Skeletal muscle satellite cell (primary cell): Measurements from ENCODE around the gene EP300. TPM values are rescaled to one million over a fixed set of nuclear protein-coding genes. Genes with fewer than 3 reads are reported as not detected.

ENCODE experiments used
- H3K27me3 ChIP-seq: 2 replicates; pipeline ENCODE4 v1.7.0; 2013; ENCODE audit warnings: low read length; ENCODE audit not compliant: control insufficient read depth, insufficient read depth
- H3K36me3 ChIP-seq: 2 replicates; pipeline ENCODE4 v1.7.0; 2013; ENCODE audit warnings: mild to moderate bottlenecking, control low read depth, low read length; ENCODE audit not compliant: insufficient read depth
- H3K4me1 ChIP-seq: 2 replicates; pipeline ENCODE4 v1.7.0; 2013; ENCODE audit warnings: low read length; ENCODE audit not compliant: control insufficient read depth, insufficient read depth
- H3K4me2 ChIP-seq: 2 replicates; pipeline ENCODE4 v1.7.0; 2013; ENCODE audit warnings: mild to moderate bottlenecking, low read length
- H3K4me3 ChIP-seq: 2 replicates; pipeline ENCODE4 v1.7.0; 2013; ENCODE audit warnings: low read length
- H3K9ac ChIP-seq: 2 replicates; pipeline ENCODE4 v1.7.0; 2013; ENCODE audit warnings: mild to moderate bottlenecking, low read depth, low read length, moderate library complexity
- H3K9me3 ChIP-seq: replicated peaks from 2 replicates; pipeline ENCODE4 v1.7.0; 2013; ENCODE audit warnings: mild to moderate bottlenecking, control low read depth, low read length
- small RNA-seq: library from RNA; depleted of rRNA; stranded (forward); fragments of <200 nt; gene quantifications from one replicate; pipeline ENCODE3, GENCODE V24; 2012

EP300 gene

DNA sequence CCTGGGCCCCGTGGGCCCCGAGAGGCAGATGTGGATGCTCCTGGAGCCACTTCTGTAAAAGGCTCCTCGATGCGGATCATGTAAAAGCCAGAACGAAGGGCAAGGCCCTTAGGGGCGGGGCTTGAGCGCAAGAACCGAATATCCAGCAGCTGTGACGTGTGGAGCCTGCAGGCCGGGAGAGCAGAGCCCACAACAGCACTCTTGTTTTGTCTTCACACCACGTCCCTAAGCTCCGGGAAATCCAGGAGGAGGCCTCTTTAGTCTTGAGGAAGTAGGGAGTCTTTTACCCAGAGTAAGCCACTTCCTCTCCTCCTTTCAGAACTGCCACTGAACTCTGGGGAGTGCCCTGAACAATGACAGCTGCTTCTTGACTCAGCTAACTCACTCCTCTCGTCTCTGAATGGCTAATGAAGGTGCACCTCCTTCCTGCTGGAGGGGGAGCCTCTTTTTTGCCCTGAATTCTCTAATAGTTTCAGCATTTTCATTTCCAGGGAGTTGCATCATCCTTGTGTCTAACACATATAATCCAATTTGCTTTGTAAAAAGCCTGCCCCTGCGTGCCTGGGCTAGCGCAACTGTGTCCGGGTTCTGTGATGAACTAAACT is 125.3 kb downstream of the EP300 start:
- H3K4me2 ChIP-seq, result peak overlapping the region; percentile 74
- H3K4me3 ChIP-seq, result peak overlapping the region; percentile 35
- H3K36me3 ChIP-seq, result peaks cover 27% of the 10 kb centered on the region
- H3K9ac ChIP-seq, result peak overlapping the region; percentile 65
- no peaks in the 10 kb centered on the region for H3K27me3 ChIP-seq
- peaks cover 16% of the 10 kb centered on the region for H3K4me1 ChIP-seq
- H3K9me3 ChIP-seq, result no peaks in the 10 kb centered on the region

DNA sequence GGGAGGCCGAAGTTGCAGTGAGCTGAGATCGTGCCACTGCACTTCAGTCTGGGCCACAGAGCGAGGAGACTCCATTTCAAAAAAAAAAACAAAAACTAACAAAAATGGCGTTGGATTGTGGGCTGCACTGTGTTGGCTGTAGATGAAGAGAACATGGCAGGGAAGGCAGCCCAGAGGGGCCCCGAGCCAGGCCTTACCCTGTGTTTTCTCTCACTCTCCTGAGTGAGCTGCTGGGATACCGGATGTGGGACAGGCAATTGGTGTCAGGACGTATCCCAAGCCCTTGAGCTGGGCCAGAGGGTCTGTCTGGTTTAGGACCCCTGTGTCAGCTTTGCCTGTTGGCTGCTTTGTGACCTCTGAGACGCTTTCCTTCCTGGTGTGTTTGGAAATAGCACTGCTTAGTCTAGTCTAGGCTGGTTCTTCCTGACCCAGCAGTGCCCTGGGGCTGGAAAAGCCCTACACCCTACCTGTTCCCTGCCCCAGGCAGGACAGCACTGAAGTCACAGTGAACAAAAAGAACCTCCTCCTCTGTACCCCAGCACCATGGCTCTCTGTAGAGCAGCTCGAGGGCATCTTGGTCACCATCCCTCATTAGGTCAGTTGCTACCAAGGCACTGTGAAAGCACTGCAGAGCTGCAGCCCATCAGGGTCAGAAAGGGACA is 130.6 kb downstream of the EP300 start:
- no peaks in the 10 kb centered on the region for H3K9me3 ChIP-seq
- peaks cover 60% of the 10 kb centered on the region for H3K36me3 ChIP-seq
- peaks cover 2% of the 10 kb centered on the region for H3K4me1 ChIP-seq
- H3K4me3 ChIP-seq, result no peak overlapping the region
- H3K9ac ChIP-seq, result no peak overlapping the region
- no peaks in the 10 kb centered on the region for H3K27me3 ChIP-seq
- no peak overlapping the region for H3K4me2 ChIP-seq

DNA sequence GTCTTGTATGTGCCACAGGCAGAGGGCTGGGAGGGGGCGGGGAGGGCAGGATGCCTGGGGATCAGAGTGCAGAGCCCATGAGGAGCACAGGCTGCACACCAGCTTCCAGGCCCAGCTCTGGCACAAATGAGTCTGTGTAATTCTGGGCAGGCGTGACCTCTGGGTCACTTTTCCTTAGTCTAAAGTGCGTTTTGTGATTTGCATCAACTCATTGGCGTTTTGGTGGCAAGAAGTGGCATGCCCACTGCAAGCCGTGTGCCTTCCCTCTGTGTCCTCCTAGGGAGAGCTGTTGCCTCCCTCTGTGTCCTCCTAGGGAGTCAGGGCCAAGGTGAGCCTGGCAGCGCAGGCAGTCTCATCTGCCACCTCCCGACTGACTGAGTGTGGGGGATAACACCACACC is 131.1 kb downstream of the EP300 start:
- no peaks in the 10 kb centered on the region for H3K9me3 ChIP-seq
- H3K9ac ChIP-seq, result no peak overlapping the region
- H3K4me1 ChIP-seq, result no peaks in the 10 kb centered on the region
- H3K4me3 ChIP-seq, result no peak overlapping the region
- H3K27me3 ChIP-seq, result no peaks in the 10 kb centered on the region
- H3K36me3 ChIP-seq, result peaks cover 64% of the 10 kb centered on the region
- no peak overlapping the region for H3K4me2 ChIP-seq

DNA sequence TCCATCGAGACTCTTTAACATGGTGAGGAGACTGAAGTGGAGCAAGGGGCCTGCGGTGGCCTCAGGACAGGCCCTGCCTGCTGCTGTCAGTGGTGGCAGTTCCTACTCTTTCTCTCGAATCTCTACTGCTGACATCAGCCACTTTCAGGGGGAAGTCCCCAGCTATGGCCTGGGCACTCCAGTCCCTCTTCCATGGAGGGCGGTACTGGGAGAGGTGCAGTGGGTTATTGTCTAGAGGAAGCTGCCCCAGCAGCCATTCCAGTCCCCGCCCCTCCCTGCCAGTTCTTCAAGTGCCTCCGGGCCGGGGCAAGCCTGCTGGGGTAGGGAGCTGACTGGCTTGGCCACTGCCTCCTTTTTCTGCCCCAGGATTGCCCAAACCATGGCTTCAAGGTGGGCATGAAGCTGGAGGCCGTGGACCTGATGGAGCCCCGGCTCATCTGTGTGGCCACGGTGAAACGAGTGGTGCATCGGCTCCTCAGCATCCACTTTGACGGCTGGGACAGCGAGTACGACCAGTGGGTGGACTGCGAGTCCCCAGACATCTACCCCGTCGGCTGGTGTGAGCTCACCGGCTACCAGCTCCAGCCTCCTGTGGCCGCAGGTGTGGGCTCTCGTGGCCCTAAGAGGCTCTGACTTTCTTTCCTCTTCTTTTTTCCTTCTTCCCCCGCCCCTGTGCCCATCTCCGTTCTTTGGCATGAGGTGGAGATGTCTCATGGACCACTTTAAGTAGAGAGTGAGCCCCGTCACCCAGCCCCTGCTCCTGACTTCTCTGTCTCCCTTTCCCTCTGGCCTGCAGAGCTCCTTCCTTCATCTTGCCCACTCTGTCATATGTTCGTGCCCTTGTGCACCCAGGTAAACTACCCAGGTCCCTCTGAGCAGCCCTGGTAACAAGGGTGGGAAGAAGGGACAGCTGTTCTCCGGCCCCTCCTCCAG is 134.6 kb downstream of the EP300 start:
- no peaks in the 10 kb centered on the region for H3K9me3 ChIP-seq
- no peaks in the 10 kb centered on the region for H3K4me1 ChIP-seq
- no peak overlapping the region for H3K4me2 ChIP-seq
- no peak overlapping the region for H3K9ac ChIP-seq
- H3K4me3 ChIP-seq, result no peak overlapping the region
- no peaks in the 10 kb centered on the region for H3K27me3 ChIP-seq
- H3K36me3 ChIP-seq, result peaks cover 57% of the 10 kb centered on the region

DNA sequence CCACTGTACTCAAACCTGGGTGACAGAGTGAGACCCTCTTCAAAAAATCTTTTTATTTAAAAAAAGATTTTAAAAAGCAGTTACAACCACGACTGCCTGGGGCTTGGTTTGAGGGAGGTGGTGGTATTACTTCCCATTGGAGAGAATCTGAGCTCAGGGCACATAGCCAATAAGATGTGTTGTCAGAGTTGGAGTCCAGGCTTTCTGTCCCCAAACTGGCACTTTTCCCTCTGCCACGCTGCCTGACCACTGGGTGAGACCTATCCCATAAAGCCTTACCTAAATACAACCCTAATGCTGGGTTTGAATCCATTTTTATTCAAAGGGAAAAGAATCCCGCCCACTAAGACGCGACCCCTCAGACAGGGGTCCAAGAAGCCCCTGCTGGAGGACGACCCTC is 136.8 kb downstream of the EP300 start:
- H3K4me3 ChIP-seq, result no peak overlapping the region
- peaks cover 41% of the 10 kb centered on the region for H3K36me3 ChIP-seq
- no peaks in the 10 kb centered on the region for H3K9me3 ChIP-seq
- H3K4me1 ChIP-seq, result peaks cover 7% of the 10 kb centered on the region
- H3K9ac ChIP-seq, result no peak overlapping the region
- H3K4me2 ChIP-seq, result no peak overlapping the region
- no peaks in the 10 kb centered on the region for H3K27me3 ChIP-seq

Small RNAs within 50 kb of the gene (small RNA-seq; reads per million reads assigned to genes)
- gene RF00019 (not detected), gene RNU6-375P (not detected)
